BE2C (cell line): Measurements from ENCODE around the gene EXOC6B.

Experiments used
- DNase-seq: peaks from one replicate; pipeline ENCODE4 v3.0.0-alpha.2; 2020
- H3K27me3 ChIP-seq: fragments of 250-450 bp; sonication (Bioruptor Pico); 2 replicates; pipeline ENCODE4 v1.5.1; 2020; ENCODE audit warnings: mild to moderate bottlenecking
- H3K36me3 ChIP-seq: fragments of 250-450 bp; sonication (Bioruptor Pico); 2 replicates; pipeline ENCODE4 v1.5.1; 2020; ENCODE audit warnings: mild to moderate bottlenecking
- H3K4me1 ChIP-seq: fragments of 250-450 bp; sonication (Bioruptor Pico); 2 replicates; pipeline ENCODE4 v1.5.1; 2020
- H3K4me3 ChIP-seq: 2 replicates; pipeline ENCODE4 v1.5.1; 2011; ENCODE audit warnings: low read depth, low read length
- H3K9me3 ChIP-seq: fragments of 250-450 bp; sonication (Bioruptor Pico); 2 replicates; pipeline ENCODE4 v1.5.1; 2020
- TF ChIP-seq, protein P1 (sequence below): IDR thresholded peaks from 2 replicates; pipeline ENCODE4 v1.5.1; 2012; ENCODE audit warnings: mild to moderate bottlenecking, low read depth, low read length

EXOC6B gene

DNA sequence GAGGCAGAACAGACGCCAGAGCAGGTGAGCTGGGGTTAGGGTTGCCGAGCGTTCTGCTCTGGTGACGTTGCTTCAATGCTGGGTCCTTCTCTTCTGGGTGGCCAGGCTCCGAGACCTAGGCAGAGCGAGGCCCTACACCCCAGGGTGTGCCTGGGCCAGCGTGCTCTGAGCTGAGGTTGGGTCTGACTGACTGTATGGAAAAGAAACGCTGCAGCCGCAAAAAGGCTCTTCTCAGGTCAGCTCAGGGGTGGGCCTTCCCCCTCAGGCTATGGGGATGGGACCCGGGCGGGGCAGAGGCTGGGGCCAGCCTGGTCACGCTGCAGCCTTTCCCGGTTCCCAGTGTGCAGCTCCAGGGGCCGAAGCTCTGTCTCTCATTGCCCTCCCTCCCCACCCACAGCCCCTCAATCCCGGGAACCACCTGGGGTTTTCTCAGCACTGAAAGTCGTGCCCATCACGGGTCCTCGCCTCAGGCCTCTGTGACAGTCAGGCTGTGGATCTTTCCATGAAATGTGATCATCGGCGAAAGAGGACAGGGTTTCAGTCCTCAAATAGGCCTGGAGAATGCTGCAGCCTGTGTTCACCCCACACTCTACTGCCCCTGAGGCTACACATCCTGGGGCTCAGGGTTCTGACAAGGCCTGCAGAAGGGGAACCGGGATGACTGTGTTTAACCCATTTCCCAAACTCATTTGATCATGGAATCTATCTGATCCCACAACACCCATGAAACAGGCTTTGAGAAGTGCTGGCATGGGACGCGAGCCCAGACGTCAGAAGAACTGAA is 697.6 kb downstream of the EXOC6B start:
- Histone ChIP-seq H3K4me3 (no peak overlapping the region), H3K36me3 (no peaks in the 10 kb centered on the region), H3K4me1 (no peaks in the 10 kb centered on the region), H3K27me3 (no peaks in the 10 kb centered on the region), H3K9me3 (no peaks in the 10 kb centered on the region)
- DNase-seq = no peak
- TF ChIP-seq, protein P1, sequence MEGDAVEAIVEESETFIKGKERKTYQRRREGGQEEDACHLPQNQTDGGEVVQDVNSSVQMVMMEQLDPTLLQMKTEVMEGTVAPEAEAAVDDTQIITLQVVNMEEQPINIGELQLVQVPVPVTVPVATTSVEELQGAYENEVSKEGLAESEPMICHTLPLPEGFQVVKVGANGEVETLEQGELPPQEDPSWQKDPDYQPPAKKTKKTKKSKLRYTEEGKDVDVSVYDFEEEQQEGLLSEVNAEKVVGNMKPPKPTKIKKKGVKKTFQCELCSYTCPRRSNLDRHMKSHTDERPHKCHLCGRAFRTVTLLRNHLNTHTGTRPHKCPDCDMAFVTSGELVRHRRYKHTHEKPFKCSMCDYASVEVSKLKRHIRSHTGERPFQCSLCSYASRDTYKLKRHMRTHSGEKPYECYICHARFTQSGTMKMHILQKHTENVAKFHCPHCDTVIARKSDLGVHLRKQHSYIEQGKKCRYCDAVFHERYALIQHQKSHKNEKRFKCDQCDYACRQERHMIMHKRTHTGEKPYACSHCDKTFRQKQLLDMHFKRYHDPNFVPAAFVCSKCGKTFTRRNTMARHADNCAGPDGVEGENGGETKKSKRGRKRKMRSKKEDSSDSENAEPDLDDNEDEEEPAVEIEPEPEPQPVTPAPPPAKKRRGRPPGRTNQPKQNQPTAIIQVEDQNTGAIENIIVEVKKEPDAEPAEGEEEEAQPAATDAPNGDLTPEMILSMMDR = no peak

DNA sequence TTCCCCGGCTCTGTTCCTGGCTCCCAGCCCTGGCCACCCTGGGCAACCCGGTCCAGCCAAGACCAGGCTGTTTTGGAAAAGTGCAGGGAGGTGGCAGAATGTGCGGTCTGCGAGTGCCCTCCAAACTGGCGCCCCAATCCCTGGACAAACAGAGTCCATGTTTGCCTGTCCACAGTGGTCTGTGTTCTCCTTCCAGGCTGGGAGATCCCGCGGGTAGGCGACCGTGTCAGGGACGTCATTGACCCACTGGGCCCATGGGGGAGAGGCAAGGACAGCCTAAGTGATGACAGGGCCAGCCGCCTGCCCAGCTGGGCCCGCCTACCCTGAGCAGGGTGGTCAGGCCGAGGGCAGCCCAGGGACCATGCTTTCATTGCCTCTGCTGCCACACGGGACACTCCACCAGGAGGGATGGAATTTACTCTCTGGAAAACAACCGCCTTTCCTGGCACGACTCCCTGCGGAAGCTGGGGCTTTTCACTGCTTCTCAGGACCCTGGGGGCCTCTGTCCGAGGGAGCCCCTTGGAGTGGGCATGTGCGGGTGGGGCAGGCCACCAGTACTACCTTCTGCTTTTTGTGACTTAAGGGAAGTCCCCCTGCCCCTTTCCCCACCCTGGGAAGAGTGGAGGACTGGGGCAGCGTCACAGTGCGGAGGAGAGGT is 698.3 kb downstream of the EXOC6B start:
- H3K27me3 ChIP-seq = no peaks in the 10 kb centered on the region
- no peak for DNase-seq
- no peaks in the 10 kb centered on the region for H3K9me3 ChIP-seq
- H3K4me1 ChIP-seq = no peaks in the 10 kb centered on the region
- TF ChIP-seq, protein P1 = no peak
- H3K36me3 ChIP-seq = no peaks in the 10 kb centered on the region
- no peak overlapping the region for H3K4me3 ChIP-seq

DNA sequence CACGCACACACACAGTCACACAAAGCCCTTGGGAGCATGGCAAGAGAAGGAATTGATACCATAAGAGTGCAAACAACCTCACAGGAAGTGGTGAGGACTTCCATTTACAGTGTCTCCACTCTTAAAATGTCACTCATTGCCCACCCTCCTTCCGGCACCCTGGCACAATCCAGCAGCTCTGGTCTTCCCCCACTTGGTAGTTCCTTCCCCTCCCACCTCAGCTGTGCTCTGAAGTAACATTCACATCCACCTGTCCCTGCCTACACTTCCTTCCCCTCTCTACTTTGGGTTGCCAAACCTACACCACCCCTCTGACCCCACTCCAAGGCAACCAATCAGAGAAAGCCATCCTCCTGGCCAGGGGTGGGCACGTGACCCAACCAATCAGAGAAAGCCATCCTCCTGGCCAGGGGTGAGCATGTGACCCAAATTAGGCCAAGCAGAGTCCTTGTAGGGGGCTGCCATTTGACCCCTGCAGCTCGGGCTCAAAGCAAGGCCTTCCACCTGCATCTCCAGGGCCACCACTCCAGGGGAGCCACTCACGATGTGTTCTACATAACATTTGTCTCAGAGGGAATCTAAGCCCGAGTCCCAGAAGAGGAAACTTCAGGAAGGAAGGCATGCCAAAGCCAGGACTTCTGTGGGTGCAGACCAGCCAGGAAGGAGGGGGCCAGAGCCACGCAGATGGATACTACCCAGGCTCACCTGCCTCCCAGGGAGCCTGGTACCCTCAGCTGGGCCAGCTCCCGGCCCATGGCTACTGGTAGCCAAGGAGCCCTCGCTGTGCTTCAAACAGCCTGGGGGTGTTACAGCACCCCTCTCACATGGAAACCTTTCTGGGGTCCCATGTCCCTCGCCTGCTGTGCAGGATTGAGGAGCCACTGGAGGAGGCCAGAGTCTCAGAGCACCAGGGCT is 699.4 kb downstream of the EXOC6B start:
- DNase-seq = no peak
- Histone ChIP-seq H3K4me1 (no peaks in the 10 kb centered on the region), H3K27me3 (no peaks in the 10 kb centered on the region), H3K4me3 (no peak overlapping the region), H3K36me3 (no peaks in the 10 kb centered on the region), H3K9me3 (no peaks in the 10 kb centered on the region)
- TF ChIP-seq, protein P1 = no peak
